Kidney epithelial cell (primary cell): ENCODE data around the gene TMEM229A. TPM values are rescaled to one million over a fixed set of nuclear protein-coding genes. Genes with fewer than 3 reads are reported as not detected.
"Not testable (repeated sequence)": the region's sequence is repeated elsewhere in the genome, so short reads cannot be mapped to it uniquely, and the experiment has no call there.

Experiments used
- DNase-seq: peaks from one replicate; pipeline ENCODE4 v3.0.0-alpha.2; 2010; ENCODE audit warnings: low read depth
- H3K27me3 ChIP-seq: 2 replicates; pipeline ENCODE4 v1.6.0; 2011; ENCODE audit warnings: low read length; ENCODE audit not compliant: control insufficient read depth, insufficient read depth
- H3K36me3 ChIP-seq: 2 replicates; pipeline ENCODE4 v1.5.1; 2011; ENCODE audit warnings: low read length; ENCODE audit not compliant: control insufficient read depth, insufficient read depth
- H3K4me3 ChIP-seq: 2 replicates; pipeline ENCODE4 v1.5.1; 2011; ENCODE audit warnings: low read depth, mild to moderate bottlenecking, control low read depth, low read length
- total RNA-seq: library from RNA; depleted of rRNA; stranded (reverse); fragments of >200 nt; gene quantifications from 2 replicates; pipeline ENCODE4 v1.2.3, GENCODE V29; 2015
- TF ChIP-seq, protein P1 (sequence below): IDR thresholded peaks from 2 replicates; pipeline ENCODE4 v1.5.1; 2011; ENCODE audit warnings: mild to moderate bottlenecking, moderate library complexity, low read length, control low read depth, inconsistent platforms; ENCODE audit not compliant: insufficient read depth, poor library complexity, severe bottlenecking

TMEM229A gene
- not detected in 2 replicates for total RNA-seq

DNA sequence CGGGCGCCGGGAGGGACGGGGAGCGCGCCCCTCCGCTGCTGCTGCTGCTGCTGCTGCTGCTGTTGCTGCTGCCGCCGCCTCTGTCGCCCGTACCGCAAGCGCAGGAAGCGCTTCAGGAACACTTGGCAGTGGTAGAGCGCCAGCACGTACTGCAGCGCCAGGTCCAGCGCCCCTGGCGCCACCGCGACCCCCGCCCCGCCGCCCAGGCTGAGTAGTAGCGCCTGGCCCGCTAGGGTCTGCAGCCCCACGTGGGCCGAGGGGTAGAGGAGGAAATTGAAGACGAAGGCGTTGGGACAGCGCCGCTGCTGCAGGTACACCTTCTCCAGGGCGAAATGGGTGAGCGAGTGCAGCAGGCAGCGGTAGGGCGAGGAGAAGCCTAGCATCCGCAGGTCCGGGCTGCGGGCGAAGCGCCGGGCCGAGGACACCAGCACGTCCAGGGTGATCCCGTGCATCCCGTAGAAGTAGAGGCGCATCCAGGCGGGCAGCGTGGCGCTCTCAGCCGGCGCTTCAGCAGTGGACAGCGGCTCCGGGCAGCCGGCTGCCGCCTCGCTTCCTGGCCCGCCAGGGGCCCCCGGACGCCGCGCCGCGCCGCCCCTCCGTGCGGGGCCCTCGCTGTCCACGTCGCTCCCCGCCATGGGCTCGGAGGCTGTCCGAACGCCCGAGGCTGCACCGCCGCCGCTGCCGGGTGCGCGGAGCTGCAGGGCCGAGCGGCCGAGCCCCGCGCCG lies at the start of gene TMEM229A:
TSS of gene TMEM229A (minus strand) at position 699 of the 726 bp plus-strand sequence. CDS start at position 635, 64 bp downstream.
- peak; percentile 7 for DNase-seq
- Histone ChIP-seq H3K27me3 (peaks cover 23% of the 10 kb centered on the region), H3K36me3 (no peaks in the 10 kb centered on the region), H3K4me3 (peak within 1 kb of the TSS; percentile 28)
- TF ChIP-seq, protein P1, sequence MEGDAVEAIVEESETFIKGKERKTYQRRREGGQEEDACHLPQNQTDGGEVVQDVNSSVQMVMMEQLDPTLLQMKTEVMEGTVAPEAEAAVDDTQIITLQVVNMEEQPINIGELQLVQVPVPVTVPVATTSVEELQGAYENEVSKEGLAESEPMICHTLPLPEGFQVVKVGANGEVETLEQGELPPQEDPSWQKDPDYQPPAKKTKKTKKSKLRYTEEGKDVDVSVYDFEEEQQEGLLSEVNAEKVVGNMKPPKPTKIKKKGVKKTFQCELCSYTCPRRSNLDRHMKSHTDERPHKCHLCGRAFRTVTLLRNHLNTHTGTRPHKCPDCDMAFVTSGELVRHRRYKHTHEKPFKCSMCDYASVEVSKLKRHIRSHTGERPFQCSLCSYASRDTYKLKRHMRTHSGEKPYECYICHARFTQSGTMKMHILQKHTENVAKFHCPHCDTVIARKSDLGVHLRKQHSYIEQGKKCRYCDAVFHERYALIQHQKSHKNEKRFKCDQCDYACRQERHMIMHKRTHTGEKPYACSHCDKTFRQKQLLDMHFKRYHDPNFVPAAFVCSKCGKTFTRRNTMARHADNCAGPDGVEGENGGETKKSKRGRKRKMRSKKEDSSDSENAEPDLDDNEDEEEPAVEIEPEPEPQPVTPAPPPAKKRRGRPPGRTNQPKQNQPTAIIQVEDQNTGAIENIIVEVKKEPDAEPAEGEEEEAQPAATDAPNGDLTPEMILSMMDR, result no peak

DNA sequence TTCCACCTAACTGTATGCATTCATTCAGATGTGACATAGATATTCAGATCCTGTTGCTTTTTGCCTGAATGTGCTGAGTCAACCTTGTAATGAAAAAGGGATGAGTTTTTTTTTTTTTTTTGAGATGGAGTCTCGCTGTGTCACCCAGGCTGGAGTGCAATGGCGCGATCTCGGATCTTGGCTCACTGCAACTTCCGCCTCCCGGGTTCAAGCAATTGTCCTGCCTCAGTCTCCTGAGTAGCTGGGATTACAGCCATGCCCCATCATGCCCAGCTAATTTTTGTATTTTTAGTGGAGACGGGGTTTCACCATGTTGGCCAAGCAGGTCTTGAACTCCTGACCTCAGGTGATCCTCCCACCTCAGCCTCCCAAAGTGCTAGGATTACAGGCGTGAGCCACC lies 49.4 kb upstream of the TMEM229A start:
- not testable (repeated sequence) for H3K4me3 ChIP-seq, DNase-seq

DNA sequence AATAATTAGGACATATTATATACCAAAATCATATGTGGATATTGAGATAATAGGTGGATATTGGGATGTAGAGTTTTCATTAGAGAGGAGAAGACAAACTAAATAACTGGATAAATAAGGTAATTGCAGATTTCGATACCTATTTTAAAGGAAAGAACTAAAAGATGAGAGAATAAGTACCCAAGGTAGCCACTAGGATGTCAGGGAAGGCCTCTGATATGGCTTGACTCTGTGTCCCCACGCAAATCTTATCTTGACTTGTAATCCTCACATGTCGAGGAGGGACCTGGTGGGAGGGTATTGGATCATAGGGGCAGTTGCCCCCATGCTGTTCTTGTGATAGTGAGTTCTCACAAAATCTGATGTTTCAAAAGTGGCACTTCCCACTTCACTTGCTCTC lies 44.7 kb upstream of the TMEM229A start:
- TF ChIP-seq, protein P1, result no peak
- Histone ChIP-seq H3K4me3 (no peak overlapping the region), H3K27me3 (no peaks in the 10 kb centered on the region), H3K36me3 (no peaks in the 10 kb centered on the region)
- DNase-seq, result no peak

More for the DNA sequence above, 49.4 kb upstream of the TMEM229A start:
- H3K27me3 ChIP-seq, H3K36me3 ChIP-seq: not testable (repeated sequence)

DNA sequence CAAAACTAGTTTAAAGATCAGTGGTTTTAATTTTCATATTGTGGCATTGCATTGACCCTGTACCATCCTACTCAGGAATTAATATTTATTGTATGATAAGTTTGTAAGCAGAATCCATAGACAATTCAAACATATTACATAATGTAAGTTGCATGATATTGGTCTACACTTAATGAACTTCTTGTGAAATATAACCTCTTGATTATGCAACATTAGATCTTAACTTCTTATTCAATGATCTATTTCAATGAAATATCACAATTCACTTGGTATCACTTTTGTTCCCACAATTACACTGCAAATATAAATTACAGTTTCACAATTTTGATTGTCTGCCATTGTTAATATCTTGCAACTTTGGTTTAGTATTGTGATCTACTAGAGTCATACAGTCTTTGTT lies 44.0 kb upstream of the TMEM229A start:
- no peak overlapping the region for H3K4me3 ChIP-seq
- no peak for DNase-seq
- no peaks in the 10 kb centered on the region for H3K27me3 ChIP-seq
- TF ChIP-seq, protein P1, result no peak
- H3K36me3 ChIP-seq, result no peaks in the 10 kb centered on the region

DNA sequence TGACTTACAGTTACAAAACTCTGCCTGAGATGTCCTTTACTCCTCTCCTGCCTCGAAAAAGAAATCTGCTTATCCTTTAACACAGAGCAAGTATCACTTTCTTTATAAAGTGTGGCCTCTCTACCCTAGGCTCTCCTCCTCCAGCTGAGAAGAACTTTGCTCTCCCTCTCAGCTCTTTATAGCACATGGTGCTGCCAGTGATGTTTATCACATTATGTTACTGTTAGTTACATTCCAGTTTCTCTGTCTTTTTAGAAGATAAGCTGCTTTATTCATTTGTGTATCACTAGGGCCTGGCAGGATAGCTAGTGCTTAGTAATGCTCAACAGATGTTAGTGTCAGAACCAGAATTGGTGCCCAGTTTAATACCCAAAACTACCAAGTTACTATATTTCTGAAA lies 41.1 kb upstream of the TMEM229A start:
- H3K4me3 ChIP-seq, result no peak overlapping the region
- no peak for DNase-seq
- no peaks in the 10 kb centered on the region for H3K36me3 ChIP-seq
- TF ChIP-seq, protein P1, result no peak
- H3K27me3 ChIP-seq, result no peaks in the 10 kb centered on the region

DNA sequence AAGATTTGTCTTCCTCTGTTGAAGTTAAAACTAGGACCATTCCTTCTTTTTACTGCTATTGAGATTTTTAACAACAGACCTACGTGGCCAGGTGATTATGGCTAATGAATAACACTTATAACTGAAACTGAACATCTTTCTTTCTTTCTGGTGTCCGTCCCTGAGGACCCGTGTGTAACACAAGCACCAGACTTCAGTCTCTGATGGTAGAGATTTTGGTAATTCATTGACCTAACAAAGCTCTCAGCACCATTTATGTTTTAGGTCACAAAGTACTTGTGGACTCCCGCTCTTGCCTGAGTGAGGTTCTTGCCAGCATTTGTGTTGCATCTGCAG lies 40.4 kb upstream of the TMEM229A start:
- Histone ChIP-seq H3K36me3 (no peaks in the 10 kb centered on the region), H3K4me3 (no peak overlapping the region), H3K27me3 (no peaks in the 10 kb centered on the region)
- no peak for DNase-seq
- TF ChIP-seq, protein P1, result no peak
